Subcutaneous abdominal adipose tissue (tissue), 5 donors: ENCODE results near the gene TSLP.

Source experiments
- H3K27ac ChIP-seq: one replicate; pipeline ENCODE4 v1.7.0; 2013; ENCODE audit warnings: low read depth, mild to moderate bottlenecking, inconsistent platforms, low read length, moderate library complexity
- H3K27me3 ChIP-seq, 5 donors: one replicate each; pipeline ENCODE4 v1.7.0; 2013; ENCODE audit warnings: low read length in 5 of 5, inconsistent platforms in 1 of 5; ENCODE audit not compliant: control insufficient read depth in 5 of 5, insufficient read depth in 4 of 5
- H3K36me3 ChIP-seq, 5 donors: one replicate each; pipeline ENCODE4 v1.7.0; 2013; ENCODE audit warnings: low read length in 5 of 5; ENCODE audit not compliant: control insufficient read depth in 5 of 5, insufficient read depth in 5 of 5
- H3K4me1 ChIP-seq, 5 donors: one replicate each; pipeline ENCODE4 v1.7.0; 2013; ENCODE audit warnings: low read length in 5 of 5, mild to moderate bottlenecking in 3 of 5, moderate library complexity in 1 of 5; ENCODE audit not compliant: control insufficient read depth in 5 of 5, insufficient read depth in 5 of 5
- H3K4me3 ChIP-seq, 5 donors: one replicate each; pipeline ENCODE4 v1.7.0; 2013; ENCODE audit warnings: low read length in 5 of 5, low read depth in 1 of 5
- H3K9ac ChIP-seq, 5 donors: one replicate each; pipeline ENCODE4 v1.7.0; 2013; ENCODE audit warnings: low read length in 5 of 5, mild to moderate bottlenecking in 4 of 5, moderate library complexity in 3 of 5
- H3K9me3 ChIP-seq, 5 donors: one replicate each; pipeline ENCODE4 v1.7.0; 2013; ENCODE audit warnings: low read length in 5 of 5; ENCODE audit not compliant: control insufficient read depth in 5 of 5
- donor health status: healthy.
- donor health status: healthy.
- donor health status: healthy.
- donor health status: healthy.
- donor health status: healthy.

TSLP gene

DNA sequence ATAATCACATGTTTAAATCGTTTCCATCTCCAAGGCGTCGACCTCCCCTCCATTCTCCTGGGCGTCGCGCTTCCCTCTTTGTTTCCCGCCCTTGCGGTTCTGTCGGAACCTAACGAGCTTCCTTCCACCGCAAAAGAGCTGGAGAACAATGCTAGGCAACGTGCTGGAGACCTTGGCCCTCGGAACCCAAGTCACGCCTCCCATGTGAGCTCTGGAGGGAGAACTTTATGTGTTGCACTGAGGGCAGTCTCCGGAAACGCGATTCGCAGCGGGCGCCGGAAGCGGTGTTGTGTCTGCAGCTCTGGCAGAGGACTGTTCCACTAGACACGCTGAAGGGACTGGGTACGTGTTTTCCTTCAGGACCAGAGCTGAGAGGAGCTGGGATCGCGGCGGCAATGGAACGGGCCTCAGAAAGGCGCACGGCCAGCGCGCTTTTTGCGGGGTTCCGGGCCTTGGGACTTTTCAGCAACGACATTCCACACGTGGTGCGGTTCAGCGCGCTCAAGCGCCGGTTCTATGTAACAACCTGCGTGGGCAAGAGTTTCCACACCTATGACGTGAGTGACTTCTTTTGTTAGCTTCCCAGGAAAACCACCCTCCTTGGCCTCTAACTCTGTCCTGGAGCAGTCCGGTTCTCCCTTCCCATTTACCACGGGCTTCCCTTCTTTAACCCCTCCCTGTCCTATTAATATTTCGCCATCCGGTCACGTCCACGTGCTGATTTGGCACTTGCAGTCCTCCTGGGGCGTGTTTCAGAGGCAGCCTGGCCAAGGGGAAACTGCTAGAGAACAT, 20.7 kb downstream of the TSLP start, which contains the start of gene WDR36:
Gene WDR36 (plus strand): TSS at position 287 of the 792 bp plus-strand sequence. CDS start 109 bp downstream, at position 396.
- peak within 1 kb of the TSS; percentile 83 to 96 (median 88) for H3K4me3 ChIP-seq
- H3K9me3 ChIP-seq = no peaks in the 10 kb centered on the region
- no peaks in the 10 kb centered on the region for H3K27me3 ChIP-seq
- peak within 1 kb of the TSS; percentile 51 to 98 (median 94) for H3K9ac ChIP-seq
- H3K4me1 ChIP-seq = peaks cover 9 to 29% (median 25%) of the 10 kb centered on the region in 5 donors
- peak within 1 kb of the TSS; percentile 79 for H3K27ac ChIP-seq
- peaks cover 4 to 8% (median 6%) of the 10 kb centered on the region in 5 donors for H3K36me3 ChIP-seq

GRCh38 chr5:111095982-111096381, 24.5 kb downstream of the TSLP start:
- peaks cover 16 to 37% (median 27%) of the 10 kb centered on the region in 5 donors for H3K36me3 ChIP-seq
- H3K9me3 ChIP-seq = no peaks in the 10 kb centered on the region
- no peak overlapping the region for H3K27ac ChIP-seq
- peaks cover 9 to 29% (median 25%) of the 10 kb centered on the region in 5 donors for H3K4me1 ChIP-seq
- no peak overlapping the region for H3K4me3 ChIP-seq
- H3K9ac ChIP-seq = no peak overlapping the region
- no peaks in the 10 kb centered on the region for H3K27me3 ChIP-seq

DNA sequence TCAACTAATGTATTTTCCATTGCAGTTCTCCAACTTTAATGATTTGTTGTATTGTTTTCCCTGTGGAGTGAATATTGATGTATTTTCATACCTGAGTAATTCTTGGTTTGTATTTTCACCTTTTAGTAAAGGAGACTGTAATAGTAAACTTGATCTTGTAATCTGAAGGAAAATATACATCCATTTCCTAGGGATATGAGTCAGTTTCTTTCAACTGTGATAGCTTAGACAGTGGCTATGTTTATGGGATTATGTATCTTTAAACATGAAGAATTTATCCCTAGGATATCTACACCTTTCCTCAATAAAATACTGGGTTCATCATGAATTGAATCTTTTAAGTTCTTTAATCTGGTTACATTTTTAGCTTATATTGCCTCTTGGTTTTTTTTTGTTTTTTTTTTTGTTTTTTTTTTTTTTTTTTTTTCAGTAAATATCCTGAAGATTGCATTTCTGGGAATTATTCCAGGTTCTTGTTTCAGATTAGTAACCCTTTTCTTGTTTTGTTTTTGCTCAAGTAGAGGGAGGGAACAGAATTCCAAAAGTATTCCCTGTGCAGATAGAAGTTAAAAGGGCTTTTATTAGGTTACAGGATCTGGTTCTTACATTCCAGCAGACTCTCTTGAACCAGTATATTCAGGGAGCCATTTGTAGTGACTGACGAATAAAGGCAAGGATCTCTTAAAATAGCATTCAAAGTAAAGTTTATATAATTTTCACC, 27.7 kb downstream of the TSLP start:
- H3K27ac ChIP-seq = no peak overlapping the region
- no peak overlapping the region for H3K4me3 ChIP-seq
- H3K36me3 ChIP-seq = peaks cover 38 to 63% (median 56%) of the 10 kb centered on the region in 5 donors
- H3K9me3 ChIP-seq = no peaks in the 10 kb centered on the region
- no peaks in the 10 kb centered on the region for H3K27me3 ChIP-seq
- no peak overlapping the region for H3K9ac ChIP-seq
- peaks cover 0 to 5% (median 4%) of the 10 kb centered on the region in 5 donors for H3K4me1 ChIP-seq

GRCh38 chr5:111106320-111106948, 34.9 kb downstream of the TSLP start:
- no peaks in the 10 kb centered on the region for H3K27me3 ChIP-seq
- H3K9ac ChIP-seq = no peak overlapping the region
- H3K4me1 ChIP-seq = no peaks in the 10 kb centered on the region
- H3K27ac ChIP-seq = no peak overlapping the region
- peaks cover 72 to 89% (median 89%) of the 10 kb centered on the region in 5 donors for H3K36me3 ChIP-seq
- H3K9me3 ChIP-seq = no peaks in the 10 kb centered on the region
- H3K4me3 ChIP-seq = no peak overlapping the region

DNA sequence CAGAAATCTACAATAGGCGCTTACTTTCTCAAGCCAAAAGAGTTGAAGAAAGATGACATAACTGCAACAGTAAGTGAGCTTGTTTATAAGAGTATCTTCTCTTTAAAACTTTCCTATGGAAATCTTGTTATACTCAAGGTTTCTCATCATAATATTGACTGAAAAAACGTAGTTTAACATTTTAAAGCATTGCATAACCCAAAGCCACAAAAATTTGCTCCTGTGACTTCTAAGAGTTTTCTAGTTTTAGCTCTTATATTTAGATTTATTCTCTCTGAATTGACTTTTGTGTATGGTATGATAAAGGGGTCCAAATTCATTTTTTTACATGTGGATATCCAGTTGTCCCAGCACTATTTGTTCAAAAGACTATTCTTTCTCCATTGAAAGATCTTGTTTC, 35.9 kb downstream of the TSLP start:
- Histone ChIP-seq H3K4me3 (no peak overlapping the region), H3K27me3 (no peaks in the 10 kb centered on the region), H3K9ac (no peak overlapping the region), H3K36me3 (peaks cover 72 to 94% (median 88%) of the 10 kb centered on the region in 5 donors), H3K9me3 (no peaks in the 10 kb centered on the region), H3K4me1 (no peaks in the 10 kb centered on the region), H3K27ac (no peak overlapping the region)

- Histone ChIP-seq H3K4me3 (no peak overlapping the region), H3K9me3 (no peaks in the 10 kb centered on the region), H3K9ac (no peak overlapping the region), H3K36me3 (peaks cover 45 to 76% (median 56%) of the 10 kb centered on the region in 5 donors), H3K27me3 (no peaks in the 10 kb centered on the region), H3K27ac (no peak overlapping the region), H3K4me1 (no peaks in the 10 kb centered on the region)
Measured at GRCh38 chr5:111111956-111112355, 40.4 kb downstream of the TSLP start.

GRCh38 chr5:111113678-111114077, 42.2 kb downstream of the TSLP start:
- H3K4me1 ChIP-seq = no peaks in the 10 kb centered on the region
- H3K36me3 ChIP-seq = peaks cover 36 to 74% (median 50%) of the 10 kb centered on the region in 5 donors
- H3K27ac ChIP-seq = no peak overlapping the region
- H3K27me3 ChIP-seq = no peaks in the 10 kb centered on the region
- no peaks in the 10 kb centered on the region for H3K9me3 ChIP-seq
- H3K9ac ChIP-seq = no peak overlapping the region
- H3K4me3 ChIP-seq = no peak overlapping the region

DNA sequence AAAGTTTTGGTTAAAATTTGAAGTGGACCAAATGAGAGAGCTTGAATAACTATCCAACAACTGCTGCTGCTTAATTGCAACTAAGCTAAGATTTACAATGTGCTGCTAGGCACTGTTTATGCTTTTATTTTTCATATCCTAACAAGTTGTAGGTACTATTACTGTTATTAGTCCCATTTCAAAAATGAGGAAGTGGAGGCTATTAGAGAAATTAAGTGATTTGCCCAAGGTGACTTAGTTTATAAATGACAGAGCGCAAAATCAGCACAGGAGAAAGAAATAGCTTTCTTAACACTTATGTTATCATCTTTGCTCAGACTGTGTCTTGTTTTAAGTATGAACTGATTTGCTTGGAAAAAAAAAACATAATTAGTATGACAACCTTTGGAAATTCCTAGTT, 43.7 kb downstream of the TSLP start:
- no peaks in the 10 kb centered on the region for H3K27me3 ChIP-seq
- H3K27ac ChIP-seq = no peak overlapping the region
- no peak overlapping the region for H3K4me3 ChIP-seq
- H3K9me3 ChIP-seq = no peaks in the 10 kb centered on the region
- H3K4me1 ChIP-seq = no peaks in the 10 kb centered on the region
- H3K9ac ChIP-seq = no peak overlapping the region
- peaks cover 41 to 72% (median 47%) of the 10 kb centered on the region in 5 donors for H3K36me3 ChIP-seq

DNA sequence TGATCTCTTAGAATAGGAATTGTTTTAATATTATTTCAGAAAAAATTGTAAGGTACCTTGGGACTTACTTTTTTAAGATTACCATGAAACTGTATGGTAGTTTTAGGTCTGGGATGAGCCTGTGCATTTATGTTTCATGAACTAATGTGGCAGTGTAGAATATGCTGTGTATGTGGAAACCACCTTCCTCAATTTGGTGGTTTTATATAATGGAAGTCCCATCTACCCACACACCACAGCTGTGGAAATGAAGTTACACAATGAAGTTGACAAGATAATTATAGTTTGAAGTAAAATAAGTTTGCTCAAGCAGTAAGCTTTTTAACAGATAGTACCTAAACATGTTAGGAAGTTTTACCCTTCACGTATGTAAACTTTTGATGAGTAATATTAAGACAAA, 45.0 kb downstream of the TSLP start:
- H3K27me3 ChIP-seq = no peaks in the 10 kb centered on the region
- no peak overlapping the region for H3K27ac ChIP-seq
- no peaks in the 10 kb centered on the region for H3K4me1 ChIP-seq
- H3K36me3 ChIP-seq = peaks cover 43 to 71% (median 50%) of the 10 kb centered on the region in 5 donors
- H3K9ac ChIP-seq = no peak overlapping the region
- H3K9me3 ChIP-seq = no peaks in the 10 kb centered on the region
- no peak overlapping the region for H3K4me3 ChIP-seq

DNA sequence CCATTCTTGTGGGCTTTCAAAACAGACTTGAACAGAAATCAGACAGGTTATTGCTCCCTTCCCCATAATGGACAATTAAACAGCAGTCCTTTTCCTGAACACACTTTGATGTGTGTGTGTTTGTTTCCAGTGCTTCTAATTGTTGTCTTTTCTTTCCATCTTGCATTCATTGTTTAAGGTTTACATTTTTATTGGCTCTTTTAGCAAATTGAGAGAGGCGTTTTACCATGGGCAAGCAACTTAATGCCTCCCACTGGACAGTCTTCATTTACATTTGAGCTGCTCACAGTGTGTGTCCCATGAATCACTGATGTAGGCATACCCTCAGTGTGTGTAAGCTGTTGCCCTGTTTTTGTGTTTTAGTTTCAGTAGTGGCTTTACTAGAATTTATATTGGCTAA, 45.6 kb downstream of the TSLP start:
- H3K9me3 ChIP-seq = no peaks in the 10 kb centered on the region
- no peak overlapping the region for H3K27ac ChIP-seq
- no peak overlapping the region for H3K9ac ChIP-seq
- H3K27me3 ChIP-seq = no peaks in the 10 kb centered on the region
- H3K4me3 ChIP-seq = no peak overlapping the region
- H3K36me3 ChIP-seq = peaks cover 48 to 71% (median 50%) of the 10 kb centered on the region in 5 donors
- no peaks in the 10 kb centered on the region for H3K4me1 ChIP-seq
